Measurements from ENCODE around the gene LAPTM5. TPM values are rescaled to one million over a fixed set of nuclear protein-coding genes. Genes with fewer than 3 reads are reported as not detected.

Gene LAPTM5
- total RNA-seq, 1 donor from 2014 or later: 39.8 TPM

DNA sequence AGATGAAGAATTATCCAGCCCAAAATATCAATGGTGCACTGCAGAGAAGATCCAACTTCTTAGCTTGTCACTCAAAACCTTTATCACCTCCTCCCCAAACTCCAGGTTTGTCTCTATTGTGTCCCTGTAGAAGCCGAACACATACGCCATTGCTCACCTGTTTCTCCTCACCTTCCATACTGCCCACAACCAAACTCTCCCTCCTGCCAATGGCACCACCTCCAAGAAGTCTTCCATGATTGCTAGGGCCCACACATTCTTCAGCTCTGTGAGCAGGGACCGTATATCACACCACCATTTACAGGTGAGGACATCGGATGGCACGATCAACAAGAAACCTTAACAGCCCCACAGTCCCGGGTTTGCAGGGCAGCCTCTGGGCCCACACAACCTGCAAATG, 2.2 kb downstream of the LAPTM5 start:
- Histone ChIP-seq H3K27me3 (no peaks in the 10 kb centered on the region), H3K9me3 (no peaks in the 10 kb centered on the region), H3K4me1 (peaks cover 6% of the 10 kb centered on the region), H3K4me3 (peak overlapping the region; percentile 0 to 34), H3K27ac (peak overlapping the region; percentile 24), H3K36me3 (no peaks in the 10 kb centered on the region)
- no peak for DNase-seq (ENCODE audit: extremely low spot score in 2 of 2)
- TF ChIP-seq, protein P1, sequence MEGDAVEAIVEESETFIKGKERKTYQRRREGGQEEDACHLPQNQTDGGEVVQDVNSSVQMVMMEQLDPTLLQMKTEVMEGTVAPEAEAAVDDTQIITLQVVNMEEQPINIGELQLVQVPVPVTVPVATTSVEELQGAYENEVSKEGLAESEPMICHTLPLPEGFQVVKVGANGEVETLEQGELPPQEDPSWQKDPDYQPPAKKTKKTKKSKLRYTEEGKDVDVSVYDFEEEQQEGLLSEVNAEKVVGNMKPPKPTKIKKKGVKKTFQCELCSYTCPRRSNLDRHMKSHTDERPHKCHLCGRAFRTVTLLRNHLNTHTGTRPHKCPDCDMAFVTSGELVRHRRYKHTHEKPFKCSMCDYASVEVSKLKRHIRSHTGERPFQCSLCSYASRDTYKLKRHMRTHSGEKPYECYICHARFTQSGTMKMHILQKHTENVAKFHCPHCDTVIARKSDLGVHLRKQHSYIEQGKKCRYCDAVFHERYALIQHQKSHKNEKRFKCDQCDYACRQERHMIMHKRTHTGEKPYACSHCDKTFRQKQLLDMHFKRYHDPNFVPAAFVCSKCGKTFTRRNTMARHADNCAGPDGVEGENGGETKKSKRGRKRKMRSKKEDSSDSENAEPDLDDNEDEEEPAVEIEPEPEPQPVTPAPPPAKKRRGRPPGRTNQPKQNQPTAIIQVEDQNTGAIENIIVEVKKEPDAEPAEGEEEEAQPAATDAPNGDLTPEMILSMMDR (IDR thresholded peaks at IDR 0.05): no peak
- TF ChIP-seq POLR2AphosphoS5 (IDR thresholded peaks at IDR 0.05; ENCODE audit: insufficient read depth in 1 of 2, low read depth in 1 of 2) (no peak), POLR2A (IDR thresholded peaks at IDR 0.05) (no peak)
- intact Hi-C loops (cut with DNase I): no loop called here

DNA sequence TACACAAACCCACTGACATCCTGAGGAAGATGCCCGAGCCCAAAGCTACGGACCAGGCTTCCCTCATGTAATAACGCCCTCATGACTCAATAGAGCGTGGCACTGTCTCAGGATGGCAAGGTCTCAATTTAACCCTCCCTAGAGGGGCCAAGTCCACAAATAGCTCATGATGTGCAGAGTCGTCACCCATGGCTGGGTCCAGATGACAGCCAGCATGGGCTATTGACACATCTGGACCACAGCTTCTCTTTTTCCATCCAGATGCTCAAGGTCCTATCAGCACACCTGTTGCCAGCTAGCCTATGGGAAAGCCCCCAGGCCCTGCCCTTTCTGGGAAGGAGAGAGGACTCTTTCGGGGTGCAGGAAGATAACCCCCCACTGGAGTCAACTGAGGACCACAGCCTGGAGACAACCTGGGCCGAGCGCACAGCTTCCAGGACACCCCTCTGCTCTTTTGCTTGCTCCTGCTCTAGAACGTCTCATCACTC, 2.8 kb downstream of the LAPTM5 start:
- Histone ChIP-seq H3K27me3 (no peaks in the 10 kb centered on the region), H3K4me3 (no peak overlapping the region), H3K36me3 (no peaks in the 10 kb centered on the region), H3K27ac (peak overlapping the region; percentile 20), H3K9me3 (no peaks in the 10 kb centered on the region), H3K4me1 (peaks cover 6% of the 10 kb centered on the region)
- DNase-seq (ENCODE audit: extremely low spot score in 2 of 2): no peak
- intact Hi-C loops (cut with DNase I): no loop called here
- TF ChIP-seq, protein P1 (IDR thresholded peaks at IDR 0.05): no peak

DNA sequence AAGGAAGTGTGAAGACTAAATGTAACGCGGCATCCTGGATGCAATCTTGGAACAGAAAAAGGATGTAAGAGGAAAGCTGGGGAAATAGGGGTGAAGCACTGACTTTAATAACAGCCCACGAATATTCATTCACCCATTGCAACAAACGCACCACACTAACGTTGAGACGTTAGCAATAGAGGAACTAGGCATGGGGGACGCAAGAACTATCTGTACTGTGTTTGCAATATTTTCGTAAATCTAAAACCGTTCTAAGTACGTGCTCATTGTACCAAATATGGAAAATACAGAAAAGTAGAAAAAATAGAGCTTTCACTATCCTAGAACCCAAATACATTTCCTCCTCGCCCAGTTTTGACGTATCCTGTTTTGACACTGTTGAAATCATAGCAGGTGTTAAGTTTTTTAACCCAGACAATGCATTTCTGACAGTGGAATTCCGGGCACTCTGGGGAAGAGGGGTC, 3.9 kb downstream of the LAPTM5 start:
- Histone ChIP-seq H3K4me1 (peaks cover 15% of the 10 kb centered on the region), H3K9me3 (no peaks in the 10 kb centered on the region), H3K27ac (no peak overlapping the region), H3K36me3 (no peaks in the 10 kb centered on the region), H3K4me3 (no peak overlapping the region), H3K27me3 (no peaks in the 10 kb centered on the region)
- intact Hi-C loops (cut with DNase I): no loop called here
- no peak for DNase-seq (ENCODE audit: extremely low spot score in 2 of 2)
- no peak for TF ChIP-seq POLR2A (IDR thresholded peaks at IDR 0.05)

DNA sequence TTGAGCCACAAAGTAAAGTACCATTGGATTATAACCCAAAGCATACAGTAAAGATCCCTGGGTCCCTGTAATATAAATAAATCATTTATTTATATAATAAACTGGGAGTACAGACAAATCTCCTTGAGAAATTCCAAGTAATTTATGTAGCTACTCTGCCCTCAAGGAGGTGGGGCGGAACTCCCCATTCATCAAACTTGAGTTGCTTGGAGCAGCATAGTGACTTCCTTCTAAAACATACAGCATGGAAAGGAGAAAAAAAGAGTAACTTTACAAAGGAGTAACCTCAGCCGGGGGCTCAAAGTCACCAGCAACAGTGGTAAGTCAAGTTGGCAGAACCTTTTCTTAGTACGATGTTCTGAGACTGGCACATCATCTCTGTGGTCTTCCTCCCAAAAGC, 4.5 kb downstream of the LAPTM5 start:
- Histone ChIP-seq H3K4me1 (peaks cover 21% of the 10 kb centered on the region), H3K9me3 (no peaks in the 10 kb centered on the region), H3K27me3 (no peaks in the 10 kb centered on the region), H3K36me3 (no peaks in the 10 kb centered on the region), H3K4me3 (no peak overlapping the region), H3K27ac (no peak overlapping the region)
- TF ChIP-seq, protein P1 (IDR thresholded peaks at IDR 0.05): no peak
- TF ChIP-seq POLR2A (IDR thresholded peaks at IDR 0.05) (no peak), POLR2AphosphoS5 (IDR thresholded peaks at IDR 0.05; ENCODE audit: insufficient read depth in 1 of 2, low read depth in 1 of 2) (no peak)
- intact Hi-C loops (cut with DNase I): no loop called here
- DNase-seq (ENCODE audit: extremely low spot score in 2 of 2): no peak

DNA sequence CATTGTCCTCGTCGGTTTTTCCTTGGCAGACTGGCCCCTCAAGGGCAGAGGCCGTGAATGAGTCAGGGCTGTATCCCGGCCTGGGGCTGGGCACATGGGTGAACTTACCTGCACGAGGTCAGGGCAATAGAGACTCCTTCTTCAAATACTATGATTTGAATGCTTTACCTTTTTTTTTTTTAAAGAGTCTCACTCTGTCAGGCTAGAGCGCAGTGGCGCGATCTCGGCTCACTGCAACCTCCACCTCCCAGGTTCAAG, 5.0 kb downstream of the LAPTM5 start:
- Histone ChIP-seq H3K27ac (no peak overlapping the region), H3K4me1 (peaks cover 26% of the 10 kb centered on the region)

More for the DNA sequence above, 5.0 kb downstream of the LAPTM5 start:
- Histone ChIP-seq H3K4me3 (no peak overlapping the region), H3K36me3 (no peaks in the 10 kb centered on the region), H3K9me3 (no peaks in the 10 kb centered on the region), H3K27me3 (no peaks in the 10 kb centered on the region)
- DNase-seq (ENCODE audit: extremely low spot score in 2 of 2): no peak
- intact Hi-C loops (cut with DNase I): no loop called here
- no peak for TF ChIP-seq POLR2A (IDR thresholded peaks at IDR 0.05)
- TF ChIP-seq, protein P1 (IDR thresholded peaks at IDR 0.05): no peak
- no peak for TF ChIP-seq POLR2AphosphoS5 (IDR thresholded peaks at IDR 0.05; ENCODE audit: insufficient read depth in 1 of 2, low read depth in 1 of 2)

Data from vagina (tissue), 2 donors.